WTC11 (cell line): ENCODE results near the gene OLFM2. TPM values are rescaled to one million over a fixed set of nuclear protein-coding genes. Genes with fewer than 3 reads are reported as not detected.

Experiments used
- ATAC-seq: fragments of 200-7000 bp; cut with Tn5 transposase; 2 replicates; pipeline ENCODE4 v1.10.0; 2021; ENCODE audit warnings: mild to moderate bottlenecking, moderate library complexity
- CTCF ChIA-PET: fragments of 300-600 bp; sonication (Branson Sonifier 250); formaldehyde crosslinking; loops from one replicate; lab custom pipeline; 2021; ENCODE audit warnings: antibody characterized with exemption; lab: Charles Lee
- POLR2A ChIA-PET: fragments of 350-600 bp; sonication (Branson Sonifier 250); formaldehyde crosslinking; loops from one replicate; lab custom pipeline; 2021; ENCODE audit warnings: antibody characterized with exemption; lab: Charles Lee
- DNase-seq: peaks from one replicate; pipeline ENCODE4 v3.0.0; 2021; ENCODE audit warnings: low spot score
- H3K27ac Mint-ChIP-seq: 2 replicates; pipeline ENCODE4 v1.8.0; 2021; ENCODE audit warnings: mixed read lengths
- H3K27me3 Mint-ChIP-seq: 2 replicates; pipeline ENCODE4 v1.8.0; 2021; ENCODE audit warnings: low read depth, mild to moderate bottlenecking, moderate library complexity, mixed read lengths
- H3K36me3 Mint-ChIP-seq: 2 replicates; pipeline ENCODE4 v1.8.0; 2021; ENCODE audit warnings: mixed read lengths
- H3K4me1 Mint-ChIP-seq: 2 replicates; pipeline ENCODE4 v1.8.0; 2022; ENCODE audit warnings: mixed read lengths
- H3K4me3 Mint-ChIP-seq: 2 replicates; pipeline ENCODE4 v1.8.0; 2021; ENCODE audit warnings: mild to moderate bottlenecking, moderate library complexity, mixed read lengths
- H3K9me3 Mint-ChIP-seq: 2 replicates; pipeline ENCODE4 v1.8.0; 2021; ENCODE audit warnings: mixed read lengths
- FOXK1 ChIP-seq: sonication (generic); formaldehyde crosslinking; IDR thresholded peaks from 2 replicates; pipeline ENCODE4 v1.8.0; 2022; ENCODE audit warnings: mild to moderate bottlenecking, moderate library complexity, missing genetic modification reagents
- IRF2 ChIP-seq: sonication (generic); formaldehyde crosslinking; IDR thresholded peaks from 2 replicates; pipeline ENCODE4 v1.8.0; 2022; ENCODE audit warnings: low read depth, missing genetic modification reagents, borderline replicate concordance
- NFE2L1 ChIP-seq: sonication (generic); formaldehyde crosslinking; IDR thresholded peaks from 2 replicates; pipeline ENCODE4 v1.8.1; 2023; ENCODE audit warnings: missing genetic modification reagents
- OVOL2 ChIP-seq: fragments of 250-450 bp; sonication (Bioruptor Pico); IDR thresholded peaks from 2 replicates; pipeline ENCODE4 v1.9.0; 2021; ENCODE audit warnings: mild to moderate bottlenecking, borderline replicate concordance
- ZNF138 ChIP-seq: sonication (generic); formaldehyde crosslinking; conservative IDR thresholded peaks from 2 replicates; pipeline ENCODE4 v1.8.1; 2022; ENCODE audit warnings: mild to moderate bottlenecking, moderate library complexity, missing genetic modification reagents
- ZNF219 ChIP-seq: sonication (generic); formaldehyde crosslinking; IDR thresholded peaks from 2 replicates; pipeline ENCODE4 v1.8.0; 2023; ENCODE audit warnings: missing genetic modification reagents, mild to moderate bottlenecking, borderline replicate concordance
- ZNF263 ChIP-seq: sonication (generic); formaldehyde crosslinking; IDR thresholded peaks from 2 replicates; pipeline ENCODE4 v1.8.1; 2022; ENCODE audit warnings: low read depth, mild to moderate bottlenecking, moderate library complexity, missing genetic modification reagents
- ZNF317 ChIP-seq: sonication (generic); formaldehyde crosslinking; IDR thresholded peaks from 2 replicates; pipeline ENCODE4 v1.8.1; 2023; ENCODE audit warnings: low read depth, mild to moderate bottlenecking, moderate library complexity, missing genetic modification reagents, borderline replicate concordance
- total RNA-seq: library from RNA; stranded (reverse); gene quantifications from 3 replicates; pipeline ENCODE4 v1.2.3, GENCODE V29; 2021
- TF ChIP-seq, protein P1 (sequence below): sonication (generic); formaldehyde crosslinking; conservative IDR thresholded peaks from 2 replicates; pipeline ENCODE4 v1.8.1; 2023; ENCODE audit warnings: mild to moderate bottlenecking, low read depth, missing genetic modification reagents, moderate library complexity
- TF ChIP-seq, protein P2 (sequence below): fragments of 200-600 bp; IDR thresholded peaks from 2 replicates; pipeline ENCODE4 v1.8.0; 2022; ENCODE audit warnings: antibody characterized with exemption
- TF ChIP-seq, protein P3 (sequence below): sonication (generic); formaldehyde crosslinking; IDR thresholded peaks from 2 replicates; pipeline ENCODE4 v1.8.1; 2023; ENCODE audit warnings: mild to moderate bottlenecking, missing genetic modification reagents, moderate library complexity
- TF ChIP-seq, protein P4 (sequence below): sonication (generic); formaldehyde crosslinking; IDR thresholded peaks from 2 replicates; pipeline ENCODE4 v1.8.0; 2022; ENCODE audit warnings: missing genetic modification reagents
- TF ChIP-seq, protein P5 (sequence below): sonication (generic); formaldehyde crosslinking; IDR thresholded peaks from 2 replicates; pipeline ENCODE4 v1.8.1; 2023; ENCODE audit warnings: mild to moderate bottlenecking, missing genetic modification reagents, borderline replicate concordance
- TF ChIP-seq, protein P6 (sequence below): sonication (generic); formaldehyde crosslinking; IDR thresholded peaks from 2 replicates; pipeline ENCODE4 v1.8.1; 2023; ENCODE audit warnings: mild to moderate bottlenecking, missing genetic modification reagents
- TF ChIP-seq, protein P7 (sequence below): sonication (generic); formaldehyde crosslinking; IDR thresholded peaks from 2 replicates; pipeline ENCODE4 v1.8.0; 2023; ENCODE audit warnings: missing genetic modification reagents, mild to moderate bottlenecking, borderline replicate concordance

The OLFM2 gene
- total RNA-seq, 1 experiment from 2014 or later: 66.0 TPM

DNA sequence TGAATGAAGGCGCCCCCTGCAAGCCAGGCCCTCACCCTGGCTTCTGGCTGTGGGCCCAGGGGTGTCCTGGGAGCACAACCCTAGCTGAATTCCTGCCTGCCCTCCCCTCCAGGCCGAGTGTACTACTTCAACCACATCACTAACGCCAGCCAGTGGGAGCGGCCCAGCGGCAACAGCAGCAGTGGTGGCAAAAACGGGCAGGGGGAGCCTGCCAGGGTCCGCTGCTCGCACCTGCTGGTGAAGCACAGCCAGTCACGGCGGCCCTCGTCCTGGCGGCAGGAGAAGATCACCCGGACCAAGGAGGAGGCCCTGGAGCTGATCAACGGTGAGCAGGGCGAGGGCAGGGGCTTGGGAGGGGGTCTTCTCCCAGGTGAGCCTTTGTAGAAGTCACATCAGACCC is 98.0 kb downstream of the OLFM2 start:
- no peaks in the 10 kb centered on the region for H3K9me3 Mint-ChIP-seq
- TF ChIP-seq ZNF263 (CRISPR knock-in tag): no peak
- no peak for TF ChIP-seq FOXK1
- TF ChIP-seq, protein P1, sequence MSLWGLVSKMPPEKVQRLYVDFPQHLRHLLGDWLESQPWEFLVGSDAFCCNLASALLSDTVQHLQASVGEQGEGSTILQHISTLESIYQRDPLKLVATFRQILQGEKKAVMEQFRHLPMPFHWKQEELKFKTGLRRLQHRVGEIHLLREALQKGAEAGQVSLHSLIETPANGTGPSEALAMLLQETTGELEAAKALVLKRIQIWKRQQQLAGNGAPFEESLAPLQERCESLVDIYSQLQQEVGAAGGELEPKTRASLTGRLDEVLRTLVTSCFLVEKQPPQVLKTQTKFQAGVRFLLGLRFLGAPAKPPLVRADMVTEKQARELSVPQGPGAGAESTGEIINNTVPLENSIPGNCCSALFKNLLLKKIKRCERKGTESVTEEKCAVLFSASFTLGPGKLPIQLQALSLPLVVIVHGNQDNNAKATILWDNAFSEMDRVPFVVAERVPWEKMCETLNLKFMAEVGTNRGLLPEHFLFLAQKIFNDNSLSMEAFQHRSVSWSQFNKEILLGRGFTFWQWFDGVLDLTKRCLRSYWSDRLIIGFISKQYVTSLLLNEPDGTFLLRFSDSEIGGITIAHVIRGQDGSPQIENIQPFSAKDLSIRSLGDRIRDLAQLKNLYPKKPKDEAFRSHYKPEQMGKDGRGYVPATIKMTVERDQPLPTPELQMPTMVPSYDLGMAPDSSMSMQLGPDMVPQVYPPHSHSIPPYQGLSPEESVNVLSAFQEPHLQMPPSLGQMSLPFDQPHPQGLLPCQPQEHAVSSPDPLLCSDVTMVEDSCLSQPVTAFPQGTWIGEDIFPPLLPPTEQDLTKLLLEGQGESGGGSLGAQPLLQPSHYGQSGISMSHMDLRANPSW (CRISPR knock-in tag): no peak
- ATAC-seq (no peak), DNase-seq (no peak)
- no peak overlapping the region for H3K27ac Mint-ChIP-seq
- ChIA-PET POLR2A (no interaction called here), CTCF (interaction anchor here (1.1 kb wide), 1 partner anchor 162 kb away, joined by 4 read pairs; no protein-coding TSS in a partner anchor)
- no peak overlapping the region for H3K4me3 Mint-ChIP-seq
- H3K36me3 Mint-ChIP-seq: peaks cover 35% of the 10 kb centered on the region
- H3K4me1 Mint-ChIP-seq: peaks cover 14% of the 10 kb centered on the region
- H3K27me3 Mint-ChIP-seq: no peaks in the 10 kb centered on the region; the same call in 1 of the 2 replicates

DNA sequence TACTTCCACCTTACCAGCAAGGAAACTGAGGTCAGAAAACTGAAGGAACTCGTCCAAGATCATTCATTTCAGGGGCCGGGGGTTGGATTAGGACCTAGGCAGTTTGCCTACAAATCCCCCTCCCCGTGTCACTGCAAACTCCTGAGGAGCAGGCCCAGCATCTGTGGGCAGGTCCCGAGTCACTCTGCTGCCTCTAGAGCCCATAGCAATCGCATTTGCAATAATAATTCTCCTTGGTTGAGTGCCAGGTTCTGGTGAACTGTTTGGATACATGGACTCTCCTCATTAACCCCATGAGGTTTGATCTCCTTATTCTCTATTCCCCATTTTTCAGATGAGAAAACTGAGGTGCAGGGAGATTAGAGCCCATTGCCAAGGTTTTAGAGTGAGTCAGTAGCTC is 100.3 kb downstream of the OLFM2 start:
- Mint-ChIP-seq H3K9me3 (no peaks in the 10 kb centered on the region), H3K36me3 (peaks cover 13% of the 10 kb centered on the region), H3K4me1 (peaks cover 14% of the 10 kb centered on the region), H3K27me3 (no peaks in the 10 kb centered on the region), H3K27ac (peak overlapping the region; percentile 56), H3K4me3 (peak overlapping the region; percentile 87)
- CTCF ChIA-PET: no interaction called here
- POLR2A ChIA-PET: no interaction called here
- no peak for ATAC-seq
- DNase-seq: no peak
- no peak for TF ChIP-seq ZNF219 (CRISPR knock-in tag)
- TF ChIP-seq, protein P2, sequence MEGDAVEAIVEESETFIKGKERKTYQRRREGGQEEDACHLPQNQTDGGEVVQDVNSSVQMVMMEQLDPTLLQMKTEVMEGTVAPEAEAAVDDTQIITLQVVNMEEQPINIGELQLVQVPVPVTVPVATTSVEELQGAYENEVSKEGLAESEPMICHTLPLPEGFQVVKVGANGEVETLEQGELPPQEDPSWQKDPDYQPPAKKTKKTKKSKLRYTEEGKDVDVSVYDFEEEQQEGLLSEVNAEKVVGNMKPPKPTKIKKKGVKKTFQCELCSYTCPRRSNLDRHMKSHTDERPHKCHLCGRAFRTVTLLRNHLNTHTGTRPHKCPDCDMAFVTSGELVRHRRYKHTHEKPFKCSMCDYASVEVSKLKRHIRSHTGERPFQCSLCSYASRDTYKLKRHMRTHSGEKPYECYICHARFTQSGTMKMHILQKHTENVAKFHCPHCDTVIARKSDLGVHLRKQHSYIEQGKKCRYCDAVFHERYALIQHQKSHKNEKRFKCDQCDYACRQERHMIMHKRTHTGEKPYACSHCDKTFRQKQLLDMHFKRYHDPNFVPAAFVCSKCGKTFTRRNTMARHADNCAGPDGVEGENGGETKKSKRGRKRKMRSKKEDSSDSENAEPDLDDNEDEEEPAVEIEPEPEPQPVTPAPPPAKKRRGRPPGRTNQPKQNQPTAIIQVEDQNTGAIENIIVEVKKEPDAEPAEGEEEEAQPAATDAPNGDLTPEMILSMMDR: no peak
- TF ChIP-seq, protein P3, sequence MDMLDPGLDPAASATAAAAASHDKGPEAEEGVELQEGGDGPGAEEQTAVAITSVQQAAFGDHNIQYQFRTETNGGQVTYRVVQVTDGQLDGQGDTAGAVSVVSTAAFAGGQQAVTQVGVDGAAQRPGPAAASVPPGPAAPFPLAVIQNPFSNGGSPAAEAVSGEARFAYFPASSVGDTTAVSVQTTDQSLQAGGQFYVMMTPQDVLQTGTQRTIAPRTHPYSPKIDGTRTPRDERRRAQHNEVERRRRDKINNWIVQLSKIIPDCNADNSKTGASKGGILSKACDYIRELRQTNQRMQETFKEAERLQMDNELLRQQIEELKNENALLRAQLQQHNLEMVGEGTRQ: no peak
- no peak for TF ChIP-seq ZNF317
- no peak for TF ChIP-seq ZNF138 (CRISPR knock-in tag)
- TF ChIP-seq, protein P4, sequence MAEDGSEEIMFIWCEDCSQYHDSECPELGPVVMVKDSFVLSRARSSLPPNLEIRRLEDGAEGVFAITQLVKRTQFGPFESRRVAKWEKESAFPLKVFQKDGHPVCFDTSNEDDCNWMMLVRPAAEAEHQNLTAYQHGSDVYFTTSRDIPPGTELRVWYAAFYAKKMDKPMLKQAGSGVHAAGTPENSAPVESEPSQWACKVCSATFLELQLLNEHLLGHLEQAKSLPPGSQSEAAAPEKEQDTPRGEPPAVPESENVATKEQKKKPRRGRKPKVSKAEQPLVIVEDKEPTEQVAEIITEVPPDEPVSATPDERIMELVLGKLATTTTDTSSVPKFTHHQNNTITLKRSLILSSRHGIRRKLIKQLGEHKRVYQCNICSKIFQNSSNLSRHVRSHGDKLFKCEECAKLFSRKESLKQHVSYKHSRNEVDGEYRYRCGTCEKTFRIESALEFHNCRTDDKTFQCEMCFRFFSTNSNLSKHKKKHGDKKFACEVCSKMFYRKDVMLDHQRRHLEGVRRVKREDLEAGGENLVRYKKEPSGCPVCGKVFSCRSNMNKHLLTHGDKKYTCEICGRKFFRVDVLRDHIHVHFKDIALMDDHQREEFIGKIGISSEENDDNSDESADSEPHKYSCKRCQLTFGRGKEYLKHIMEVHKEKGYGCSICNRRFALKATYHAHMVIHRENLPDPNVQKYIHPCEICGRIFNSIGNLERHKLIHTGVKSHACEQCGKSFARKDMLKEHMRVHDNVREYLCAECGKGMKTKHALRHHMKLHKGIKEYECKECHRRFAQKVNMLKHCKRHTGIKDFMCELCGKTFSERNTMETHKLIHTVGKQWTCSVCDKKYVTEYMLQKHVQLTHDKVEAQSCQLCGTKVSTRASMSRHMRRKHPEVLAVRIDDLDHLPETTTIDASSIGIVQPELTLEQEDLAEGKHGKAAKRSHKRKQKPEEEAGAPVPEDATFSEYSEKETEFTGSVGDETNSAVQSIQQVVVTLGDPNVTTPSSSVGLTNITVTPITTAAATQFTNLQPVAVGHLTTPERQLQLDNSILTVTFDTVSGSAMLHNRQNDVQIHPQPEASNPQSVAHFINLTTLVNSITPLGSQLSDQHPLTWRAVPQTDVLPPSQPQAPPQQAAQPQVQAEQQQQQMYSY (CRISPR knock-in tag): no peak
- TF ChIP-seq, protein P5, sequence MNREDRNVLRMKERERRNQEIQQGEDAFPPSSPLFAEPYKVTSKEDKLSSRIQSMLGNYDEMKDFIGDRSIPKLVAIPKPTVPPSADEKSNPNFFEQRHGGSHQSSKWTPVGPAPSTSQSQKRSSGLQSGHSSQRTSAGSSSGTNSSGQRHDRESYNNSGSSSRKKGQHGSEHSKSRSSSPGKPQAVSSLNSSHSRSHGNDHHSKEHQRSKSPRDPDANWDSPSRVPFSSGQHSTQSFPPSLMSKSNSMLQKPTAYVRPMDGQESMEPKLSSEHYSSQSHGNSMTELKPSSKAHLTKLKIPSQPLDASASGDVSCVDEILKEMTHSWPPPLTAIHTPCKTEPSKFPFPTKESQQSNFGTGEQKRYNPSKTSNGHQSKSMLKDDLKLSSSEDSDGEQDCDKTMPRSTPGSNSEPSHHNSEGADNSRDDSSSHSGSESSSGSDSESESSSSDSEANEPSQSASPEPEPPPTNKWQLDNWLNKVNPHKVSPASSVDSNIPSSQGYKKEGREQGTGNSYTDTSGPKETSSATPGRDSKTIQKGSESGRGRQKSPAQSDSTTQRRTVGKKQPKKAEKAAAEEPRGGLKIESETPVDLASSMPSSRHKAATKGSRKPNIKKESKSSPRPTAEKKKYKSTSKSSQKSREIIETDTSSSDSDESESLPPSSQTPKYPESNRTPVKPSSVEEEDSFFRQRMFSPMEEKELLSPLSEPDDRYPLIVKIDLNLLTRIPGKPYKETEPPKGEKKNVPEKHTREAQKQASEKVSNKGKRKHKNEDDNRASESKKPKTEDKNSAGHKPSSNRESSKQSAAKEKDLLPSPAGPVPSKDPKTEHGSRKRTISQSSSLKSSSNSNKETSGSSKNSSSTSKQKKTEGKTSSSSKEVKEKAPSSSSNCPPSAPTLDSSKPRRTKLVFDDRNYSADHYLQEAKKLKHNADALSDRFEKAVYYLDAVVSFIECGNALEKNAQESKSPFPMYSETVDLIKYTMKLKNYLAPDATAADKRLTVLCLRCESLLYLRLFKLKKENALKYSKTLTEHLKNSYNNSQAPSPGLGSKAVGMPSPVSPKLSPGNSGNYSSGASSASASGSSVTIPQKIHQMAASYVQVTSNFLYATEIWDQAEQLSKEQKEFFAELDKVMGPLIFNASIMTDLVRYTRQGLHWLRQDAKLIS (CRISPR knock-in tag): no peak
- TF ChIP-seq, protein P6, sequence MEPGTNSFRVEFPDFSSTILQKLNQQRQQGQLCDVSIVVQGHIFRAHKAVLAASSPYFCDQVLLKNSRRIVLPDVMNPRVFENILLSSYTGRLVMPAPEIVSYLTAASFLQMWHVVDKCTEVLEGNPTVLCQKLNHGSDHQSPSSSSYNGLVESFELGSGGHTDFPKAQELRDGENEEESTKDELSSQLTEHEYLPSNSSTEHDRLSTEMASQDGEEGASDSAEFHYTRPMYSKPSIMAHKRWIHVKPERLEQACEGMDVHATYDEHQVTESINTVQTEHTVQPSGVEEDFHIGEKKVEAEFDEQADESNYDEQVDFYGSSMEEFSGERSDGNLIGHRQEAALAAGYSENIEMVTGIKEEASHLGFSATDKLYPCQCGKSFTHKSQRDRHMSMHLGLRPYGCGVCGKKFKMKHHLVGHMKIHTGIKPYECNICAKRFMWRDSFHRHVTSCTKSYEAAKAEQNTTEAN (CRISPR knock-in tag): no peak
- TF ChIP-seq OVOL2: no peak
- TF ChIP-seq NFE2L1: no peak
- no peak for TF ChIP-seq IRF2
- TF ChIP-seq, protein P7, sequence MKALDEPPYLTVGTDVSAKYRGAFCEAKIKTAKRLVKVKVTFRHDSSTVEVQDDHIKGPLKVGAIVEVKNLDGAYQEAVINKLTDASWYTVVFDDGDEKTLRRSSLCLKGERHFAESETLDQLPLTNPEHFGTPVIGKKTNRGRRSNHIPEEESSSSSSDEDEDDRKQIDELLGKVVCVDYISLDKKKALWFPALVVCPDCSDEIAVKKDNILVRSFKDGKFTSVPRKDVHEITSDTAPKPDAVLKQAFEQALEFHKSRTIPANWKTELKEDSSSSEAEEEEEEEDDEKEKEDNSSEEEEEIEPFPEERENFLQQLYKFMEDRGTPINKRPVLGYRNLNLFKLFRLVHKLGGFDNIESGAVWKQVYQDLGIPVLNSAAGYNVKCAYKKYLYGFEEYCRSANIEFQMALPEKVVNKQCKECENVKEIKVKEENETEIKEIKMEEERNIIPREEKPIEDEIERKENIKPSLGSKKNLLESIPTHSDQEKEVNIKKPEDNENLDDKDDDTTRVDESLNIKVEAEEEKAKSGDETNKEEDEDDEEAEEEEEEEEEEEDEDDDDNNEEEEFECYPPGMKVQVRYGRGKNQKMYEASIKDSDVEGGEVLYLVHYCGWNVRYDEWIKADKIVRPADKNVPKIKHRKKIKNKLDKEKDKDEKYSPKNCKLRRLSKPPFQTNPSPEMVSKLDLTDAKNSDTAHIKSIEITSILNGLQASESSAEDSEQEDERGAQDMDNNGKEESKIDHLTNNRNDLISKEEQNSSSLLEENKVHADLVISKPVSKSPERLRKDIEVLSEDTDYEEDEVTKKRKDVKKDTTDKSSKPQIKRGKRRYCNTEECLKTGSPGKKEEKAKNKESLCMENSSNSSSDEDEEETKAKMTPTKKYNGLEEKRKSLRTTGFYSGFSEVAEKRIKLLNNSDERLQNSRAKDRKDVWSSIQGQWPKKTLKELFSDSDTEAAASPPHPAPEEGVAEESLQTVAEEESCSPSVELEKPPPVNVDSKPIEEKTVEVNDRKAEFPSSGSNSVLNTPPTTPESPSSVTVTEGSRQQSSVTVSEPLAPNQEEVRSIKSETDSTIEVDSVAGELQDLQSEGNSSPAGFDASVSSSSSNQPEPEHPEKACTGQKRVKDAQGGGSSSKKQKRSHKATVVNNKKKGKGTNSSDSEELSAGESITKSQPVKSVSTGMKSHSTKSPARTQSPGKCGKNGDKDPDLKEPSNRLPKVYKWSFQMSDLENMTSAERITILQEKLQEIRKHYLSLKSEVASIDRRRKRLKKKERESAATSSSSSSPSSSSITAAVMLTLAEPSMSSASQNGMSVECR (CRISPR knock-in tag): no peak
